ENCODE data around the gene THPO.
"Not testable (repeated sequence)": the region's sequence is repeated elsewhere in the genome, so short reads cannot be mapped to it uniquely, and the experiment has no call there.

Gene THPO

GRCh38 chr3:184351511-184352148, 26.4 kb downstream of the THPO start:
- no peak for DNase-seq (ENCODE audit: low read depth in 2 of 2, low spot score in 1 of 2)

- no peak for DNase-seq (ENCODE audit: low read depth in 2 of 2, low spot score in 1 of 2)
Observed at GRCh38 chr3:184350618-184351017, 27.4 kb downstream of the THPO start.

- DNase-seq (ENCODE audit: low read depth in 2 of 2, low spot score in 1 of 2) = no peak
Observed at GRCh38 chr3:184349563-184350470, 28.2 kb downstream of the THPO start.

- no peak for DNase-seq (ENCODE audit: low read depth in 2 of 2, low spot score in 1 of 2)
Observed at GRCh38 chr3:184348057-184348382, 30.0 kb downstream of the THPO start.

GRCh38 chr3:184347321-184348056, 30.5 kb downstream of the THPO start:
- no peak for DNase-seq (ENCODE audit: low read depth in 2 of 2, low spot score in 1 of 2)

- DNase-seq (ENCODE audit: low read depth in 2 of 2, low spot score in 1 of 2) = no peak
Observed at GRCh38 chr3:184346480-184347190, 31.4 kb downstream of the THPO start.

DNA sequence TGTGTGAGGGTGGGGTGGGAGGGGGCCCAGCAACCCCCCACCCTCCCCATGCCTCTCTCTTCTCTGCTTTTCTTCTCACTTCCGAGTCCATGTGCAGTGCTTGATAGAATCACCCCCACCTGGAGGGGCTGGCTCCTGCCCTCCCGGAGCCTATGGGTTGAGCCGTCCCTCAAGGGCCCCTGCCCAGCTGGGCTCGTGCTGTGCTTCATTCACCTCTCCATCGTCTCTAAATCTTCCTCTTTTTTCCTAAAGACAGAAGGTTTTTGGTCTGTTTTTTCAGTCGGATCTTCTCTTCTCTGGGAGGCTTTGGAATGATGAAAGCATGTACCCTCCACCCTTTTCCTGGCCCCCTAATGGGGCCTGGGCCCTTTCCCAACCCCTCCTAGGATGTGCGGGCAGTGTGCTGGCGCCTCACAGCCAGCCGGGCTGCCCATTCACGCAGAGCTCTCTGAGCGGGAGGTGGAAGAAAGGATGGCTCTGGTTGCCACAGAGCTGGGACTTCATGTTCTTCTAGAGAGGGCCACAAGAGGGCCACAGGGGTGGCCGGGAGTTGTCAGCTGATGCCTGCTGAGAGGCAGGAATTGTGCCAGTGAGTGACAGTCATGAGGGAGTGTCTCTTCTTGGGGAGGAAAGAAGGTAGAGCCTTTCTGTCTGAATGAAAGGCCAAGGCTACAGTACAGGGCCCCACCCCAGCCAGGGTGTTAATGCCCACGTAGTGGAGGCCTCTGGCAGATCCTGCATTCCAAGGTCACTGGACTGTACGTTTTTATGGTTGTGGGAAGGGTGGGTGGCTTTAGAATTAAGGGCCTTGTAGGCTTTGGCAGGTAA, 32.5 kb downstream of the THPO start:
- DNase-seq (ENCODE audit: low read depth in 2 of 2, low spot score in 1 of 2) = no peak

DNA sequence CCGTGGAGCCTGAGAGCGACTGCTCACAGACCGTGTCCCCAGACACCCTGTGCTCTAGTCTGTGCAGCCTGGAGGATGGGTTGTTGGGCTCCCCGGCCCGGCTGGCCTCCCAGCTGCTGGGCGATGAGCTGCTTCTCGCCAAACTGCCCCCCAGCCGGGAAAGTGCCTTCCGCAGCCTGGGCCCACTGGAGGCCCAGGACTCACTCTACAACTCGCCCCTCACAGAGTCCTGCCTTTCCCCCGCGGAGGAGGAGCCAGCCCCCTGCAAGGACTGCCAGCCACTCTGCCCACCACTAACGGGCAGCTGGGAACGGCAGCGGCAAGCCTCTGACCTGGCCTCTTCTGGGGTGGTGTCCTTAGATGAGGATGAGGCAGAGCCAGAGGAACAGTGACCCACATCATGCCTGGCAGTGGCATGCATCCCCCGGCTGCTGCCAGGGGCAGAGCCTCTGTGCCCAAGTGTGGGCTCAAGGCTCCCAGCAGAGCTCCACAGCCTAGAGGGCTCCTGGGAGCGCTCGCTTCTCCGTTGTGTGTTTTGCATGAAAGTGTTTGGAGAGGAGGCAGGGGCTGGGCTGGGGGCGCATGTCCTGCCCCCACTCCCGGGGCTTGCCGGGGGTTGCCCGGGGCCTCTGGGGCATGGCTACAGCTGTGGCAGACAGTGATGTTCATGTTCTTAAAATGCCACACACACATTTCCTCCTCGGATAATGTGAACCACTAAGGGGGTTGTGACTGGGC, 33.3 kb downstream of the THPO start:
- no peak for DNase-seq (ENCODE audit: low read depth in 2 of 2, low spot score in 1 of 2)

GRCh38 chr3:184343200-184343876, 34.7 kb downstream of the THPO start:
- DNase-seq (ENCODE audit: low read depth in 2 of 2, low spot score in 1 of 2) = no peak

GRCh38 chr3:184341925-184342324, 36.1 kb downstream of the THPO start:
- DNase-seq (ENCODE audit: low read depth in 2 of 2, low spot score in 1 of 2) = no peak

DNA sequence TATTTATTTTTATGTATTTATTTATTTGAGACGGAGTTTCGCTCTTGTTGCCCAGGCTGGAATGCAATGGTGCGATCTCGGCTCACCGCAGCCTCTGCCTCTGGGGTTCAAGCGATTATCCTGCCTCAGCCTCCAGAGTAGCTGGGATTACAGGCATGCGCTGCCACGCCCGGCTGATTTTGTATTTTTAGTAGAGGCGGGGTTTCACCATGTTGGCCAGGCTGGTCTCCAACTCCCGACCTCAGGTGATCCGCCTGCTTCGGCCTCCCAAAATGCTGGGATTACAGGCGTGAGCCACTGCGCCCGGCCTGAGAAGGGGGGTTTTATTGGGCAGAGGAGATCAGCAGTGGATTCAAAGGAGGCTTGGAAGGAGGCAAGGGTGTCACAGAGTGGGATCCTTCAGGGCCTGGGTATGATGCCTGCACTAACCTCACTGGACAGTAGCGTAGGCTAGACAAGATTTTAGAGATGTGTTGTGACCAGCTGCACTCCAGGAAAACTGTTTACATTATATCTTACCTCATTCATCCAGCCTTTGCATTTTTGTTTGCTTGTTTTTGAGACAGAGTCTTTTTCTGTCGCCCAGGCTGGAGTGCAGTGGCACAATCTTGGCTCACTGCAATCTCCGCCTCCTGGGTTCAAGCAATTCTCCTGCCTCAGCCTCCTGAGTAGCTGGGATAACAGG, 38.4 kb downstream of the THPO start:
- DNase-seq (ENCODE audit: low read depth in 2 of 2, low spot score in 1 of 2) = not testable (repeated sequence)

DNA sequence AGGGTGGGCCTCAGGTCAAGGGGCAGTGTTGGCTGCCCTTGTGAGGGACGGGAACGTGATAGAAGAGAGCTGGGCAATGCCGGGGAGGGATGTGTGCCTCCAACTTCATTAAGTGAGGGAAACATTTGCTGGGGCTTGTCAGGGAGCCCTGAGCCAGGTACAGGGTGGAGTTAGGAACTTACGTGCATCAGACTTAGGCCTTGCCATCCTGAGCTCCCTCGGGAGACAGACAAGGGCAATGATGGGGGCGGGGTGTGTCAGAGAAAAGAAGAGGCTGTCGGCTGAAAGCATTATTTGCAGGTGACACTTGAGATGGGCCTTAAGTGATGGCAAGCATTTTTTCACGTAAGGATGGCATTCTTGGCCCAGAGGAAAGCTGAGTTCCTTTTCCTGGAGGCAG, 39.0 kb downstream of the THPO start:
- DNase-seq (ENCODE audit: low read depth in 2 of 2, low spot score in 1 of 2) = no peak

DNA sequence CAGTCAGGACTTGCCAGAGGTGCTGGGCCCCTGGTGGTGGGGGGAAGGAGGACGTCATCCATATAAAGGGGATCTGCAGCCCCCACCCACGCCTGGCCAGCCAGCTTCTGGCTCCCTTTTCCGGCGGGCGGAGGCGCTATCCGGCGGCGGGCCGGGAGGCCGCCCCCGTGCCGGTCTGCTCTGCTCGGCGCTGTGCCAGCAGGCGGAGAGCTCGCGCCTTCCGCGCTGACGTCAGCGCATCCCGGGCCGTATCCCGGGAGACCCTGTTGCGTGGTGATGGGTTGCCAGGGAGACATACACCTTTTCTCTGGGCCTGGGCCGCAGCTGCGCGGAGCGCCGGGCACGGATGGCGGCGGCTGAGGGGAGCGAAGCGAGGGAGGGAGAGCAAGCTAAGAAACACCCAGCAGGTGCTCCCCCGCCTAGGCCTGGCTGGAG, 39.5 kb downstream of the THPO start:
- DNase-seq (ENCODE audit: low read depth in 2 of 2, low spot score in 1 of 2) = no peak

DNA sequence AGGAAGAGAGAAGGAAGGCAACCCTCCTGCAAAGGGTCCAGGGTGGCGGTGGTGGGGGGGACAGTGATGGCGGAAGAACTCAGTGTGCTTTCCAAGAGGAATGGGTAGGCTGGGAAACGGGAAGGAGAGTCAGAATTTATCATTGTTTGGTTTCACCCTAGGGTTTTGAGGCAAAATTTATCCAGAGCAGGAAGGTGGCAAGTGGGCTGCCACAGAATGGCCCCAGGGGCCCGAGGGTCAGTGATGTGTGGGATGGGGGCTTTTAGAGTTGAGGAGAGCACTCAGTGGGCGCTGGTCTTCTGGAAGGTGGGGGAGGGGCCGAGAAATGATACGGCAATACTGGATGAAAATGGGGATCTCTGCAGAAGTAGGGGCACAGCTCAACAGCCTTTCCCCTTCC, 40.0 kb downstream of the THPO start:
- no peak for DNase-seq (ENCODE audit: low read depth in 2 of 2, low spot score in 1 of 2)

DNA sequence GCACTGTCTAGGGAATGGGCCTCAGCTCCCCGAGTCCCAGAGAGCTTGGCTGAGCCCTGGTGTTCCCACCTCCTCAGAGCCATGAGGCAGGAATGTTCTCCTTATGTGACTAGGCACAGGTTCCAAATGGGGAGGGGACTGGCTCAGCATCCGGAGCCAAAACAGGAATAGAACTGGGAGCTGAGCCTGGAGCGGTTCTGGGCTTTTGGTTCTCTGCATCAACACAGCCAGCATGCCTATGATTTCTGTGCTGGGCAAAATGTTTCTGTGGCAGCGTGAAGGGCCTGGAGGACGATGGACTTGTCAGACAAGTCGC, 40.6 kb downstream of the THPO start, which contains the start of gene FAM131A:
FAM131A (plus strand) TSS at position 202 of the 316 bp plus-strand sequence; CDS start at position 233, 31 bp downstream.
- DNase-seq (ENCODE audit: low read depth in 2 of 2, low spot score in 1 of 2) = no peak

DNA sequence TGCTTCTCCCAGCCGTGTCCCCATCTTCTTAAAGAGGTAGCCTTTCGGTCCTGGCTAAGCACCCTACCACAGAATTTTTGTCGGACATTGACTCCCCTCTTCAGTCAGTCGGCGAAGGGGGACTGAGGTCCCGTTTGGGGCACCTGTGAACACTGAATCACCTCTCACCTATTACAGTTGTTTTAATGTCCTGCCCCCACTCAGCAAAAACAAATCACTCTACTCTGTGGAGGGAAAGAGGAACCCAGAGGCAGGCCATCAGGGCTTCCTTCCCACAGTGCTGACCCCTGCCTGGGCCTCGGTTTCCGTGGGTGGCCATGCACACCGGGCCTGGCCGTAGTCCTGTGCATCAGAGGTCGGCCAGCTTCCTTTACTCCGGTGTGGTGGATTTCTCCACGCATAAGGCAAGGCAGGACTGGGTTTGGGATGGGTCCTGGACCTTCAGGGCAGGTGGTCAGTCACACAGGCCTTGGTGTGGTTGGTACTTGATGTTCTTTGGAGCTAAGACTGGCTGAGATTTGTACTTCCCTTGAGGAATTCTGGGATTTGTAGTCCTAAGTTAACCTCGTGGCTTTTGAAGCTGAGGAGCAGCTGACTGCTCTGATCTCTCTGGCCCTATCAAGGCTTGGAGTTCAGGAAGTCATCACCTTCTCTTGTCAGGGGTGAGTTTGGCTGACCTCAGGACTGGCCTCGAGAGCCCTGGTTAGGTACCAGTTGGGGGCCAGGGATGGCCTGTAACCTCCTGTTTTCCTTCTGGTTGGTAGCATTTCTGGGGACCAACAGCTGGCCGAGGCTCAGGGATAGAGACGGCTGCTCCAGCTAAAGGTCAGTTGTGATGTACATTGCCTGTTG, 41.2 kb downstream of the THPO start:
- DNase-seq (ENCODE audit: low read depth in 2 of 2, low spot score in 1 of 2) = no peak

DNA sequence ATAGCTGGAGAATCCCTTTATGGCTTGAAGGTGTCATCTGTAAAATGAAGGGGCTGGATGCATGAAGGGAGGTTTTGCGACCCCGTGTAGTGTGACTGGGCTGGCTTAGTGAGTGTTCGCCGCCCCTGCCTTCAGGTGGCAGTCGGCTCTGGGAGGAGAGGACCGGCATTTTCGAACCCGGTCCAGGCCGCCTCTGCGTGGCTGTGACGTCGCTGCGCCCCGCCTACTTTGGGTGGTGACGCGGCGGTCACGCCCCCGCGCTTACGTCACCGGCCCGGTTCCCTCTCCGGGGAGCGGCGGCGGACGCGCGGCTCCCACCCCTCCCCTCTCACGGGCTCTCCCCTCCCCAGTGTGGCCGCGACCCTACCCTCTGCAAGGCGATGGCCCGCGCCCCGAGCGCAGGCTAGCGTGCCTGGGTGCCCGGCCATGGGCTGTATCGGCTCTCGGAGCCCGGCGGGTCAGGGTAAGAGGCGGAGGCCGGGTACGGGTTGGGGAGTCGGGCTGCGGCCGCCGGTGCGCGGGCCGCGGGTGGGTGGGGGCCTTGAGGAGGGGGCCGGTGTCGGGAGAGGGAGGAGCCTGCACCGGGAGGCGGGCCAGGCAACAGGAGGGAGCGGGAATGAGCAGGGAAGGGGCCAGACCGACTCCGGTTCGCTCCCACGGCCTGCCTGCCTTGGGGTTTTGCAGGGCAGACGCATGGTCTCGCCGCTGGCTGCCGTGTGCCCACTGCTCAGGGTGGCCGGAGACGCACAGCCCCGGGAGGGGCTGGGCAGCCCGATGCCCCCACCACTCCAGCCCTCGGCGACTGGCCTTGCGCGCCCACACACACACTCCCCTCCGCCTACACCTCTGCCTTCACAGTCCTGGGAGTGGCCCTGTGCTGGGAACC, 42.1 kb downstream of the THPO start:
- peak; percentile 68 to 77 for DNase-seq (ENCODE audit: low read depth in 2 of 2, low spot score in 1 of 2)

Data from stimulated activated CD8-positive, alpha-beta memory T cell treated with anti-CD3 and anti-CD28 coated beads, Interleukin-4, amount 100 ng/mL, for 4 hours (primary cell).